ENCODE measurements around the gene CDKL1. TPM values are rescaled to one million over a fixed set of nuclear protein-coding genes. Genes with fewer than 3 reads are reported as not detected.

CDKL1 gene
- polyA plus RNA-seq, 3 donors = 1.2 to 2.5 (median 1.3) TPM

- TF ChIP-seq, protein P1, sequence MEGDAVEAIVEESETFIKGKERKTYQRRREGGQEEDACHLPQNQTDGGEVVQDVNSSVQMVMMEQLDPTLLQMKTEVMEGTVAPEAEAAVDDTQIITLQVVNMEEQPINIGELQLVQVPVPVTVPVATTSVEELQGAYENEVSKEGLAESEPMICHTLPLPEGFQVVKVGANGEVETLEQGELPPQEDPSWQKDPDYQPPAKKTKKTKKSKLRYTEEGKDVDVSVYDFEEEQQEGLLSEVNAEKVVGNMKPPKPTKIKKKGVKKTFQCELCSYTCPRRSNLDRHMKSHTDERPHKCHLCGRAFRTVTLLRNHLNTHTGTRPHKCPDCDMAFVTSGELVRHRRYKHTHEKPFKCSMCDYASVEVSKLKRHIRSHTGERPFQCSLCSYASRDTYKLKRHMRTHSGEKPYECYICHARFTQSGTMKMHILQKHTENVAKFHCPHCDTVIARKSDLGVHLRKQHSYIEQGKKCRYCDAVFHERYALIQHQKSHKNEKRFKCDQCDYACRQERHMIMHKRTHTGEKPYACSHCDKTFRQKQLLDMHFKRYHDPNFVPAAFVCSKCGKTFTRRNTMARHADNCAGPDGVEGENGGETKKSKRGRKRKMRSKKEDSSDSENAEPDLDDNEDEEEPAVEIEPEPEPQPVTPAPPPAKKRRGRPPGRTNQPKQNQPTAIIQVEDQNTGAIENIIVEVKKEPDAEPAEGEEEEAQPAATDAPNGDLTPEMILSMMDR (IDR thresholded peaks at IDR 0.05) = peak; percentile 30
- Histone ChIP-seq H3K27ac (ENCODE audit: low read depth in 1 of 2, low read length in 2 of 2) (peak overlapping the region; percentile 88 to 89), H3K4me2 (replicated peaks; ENCODE audit: extremely low read depth, low read length, poor library complexity, severe bottlenecking) (peak overlapping the region; percentile 93), H4K20me1 (ENCODE audit: insufficient read depth, low read length) (peaks cover 4% of the 10 kb centered on the region), H3K4me1 (ENCODE audit: control insufficient read depth in 1 of 2, insufficient read depth in 2 of 2, low read length in 2 of 2) (peaks cover 18 to 25% of the 10 kb centered on the region in 2 donors), H3K36me3 (replicated peaks in 1 of 2; ENCODE audit: control insufficient read depth in 1 of 2, insufficient read depth in 2 of 2, low read length in 2 of 2) (peaks cover 0 to 6% of the 10 kb centered on the region in 2 donors), H2AFZ (ENCODE audit: insufficient read depth, low read depth, low read length, poor library complexity, severe bottlenecking) (peak overlapping the region; percentile 97), H3K9ac (ENCODE audit: insufficient read depth, low read length, poor library complexity, severe bottlenecking) (peak overlapping the region; percentile 70), H3K27me3 (ENCODE audit: control insufficient read depth in 2 of 2, insufficient read depth in 2 of 2, low read length in 2 of 2) (no peaks in the 10 kb centered on the region), H3K4me3 (replicated peaks in 1 of 3; ENCODE audit: low read depth in 2 of 3, low read length in 3 of 3) (peak overlapping the region; percentile 69 to 91 (median 72)), H3K79me2 (ENCODE audit: insufficient read depth, low read length) (peaks cover 30% of the 10 kb centered on the region), H3K9me3 (replicated peaks in 1 of 2; ENCODE audit: control insufficient read depth in 1 of 2, insufficient read depth in 1 of 2, low read length in 2 of 2) (no peaks in the 10 kb centered on the region)
- Mint-ChIP-seq H3K36me3 (peaks cover 13 to 15% of the 10 kb centered on the region in 2 donors), H3K9me3 (peaks cover 0 to 6% (median 2%) of the 10 kb centered on the region in 7 donors), H3K27me3 (ENCODE audit: low read depth in 3 of 3) (peaks cover 0 to 3% (median 0%) of the 10 kb centered on the region in 3 donors), H3K4me1 (peaks cover 16% of the 10 kb centered on the region), H3K27ac (peak overlapping the region in 6 of 7 donors; percentile 30 to 98 (median 74)), H3K4me3 (peak overlapping the region; percentile 89 to 96)
- intact Hi-C loops (cut with micrococcal nuclease) = loop anchor here in 1 of 2 donors (5.0 to 10.0 kb wide), 2 partner anchors 77 to 221 kb away; partner anchors contain the start of genes MAP4K5 and SOS2
- no peak for DNase-seq
- WGBS (ENCODE audit: insufficient coverage) = 3% methylated on average over 12 of the region's 18 CpGs
Measured at GRCh38 chr14:50311337-50311971, 85.2 kb downstream of the CDKL1 start.

DNA sequence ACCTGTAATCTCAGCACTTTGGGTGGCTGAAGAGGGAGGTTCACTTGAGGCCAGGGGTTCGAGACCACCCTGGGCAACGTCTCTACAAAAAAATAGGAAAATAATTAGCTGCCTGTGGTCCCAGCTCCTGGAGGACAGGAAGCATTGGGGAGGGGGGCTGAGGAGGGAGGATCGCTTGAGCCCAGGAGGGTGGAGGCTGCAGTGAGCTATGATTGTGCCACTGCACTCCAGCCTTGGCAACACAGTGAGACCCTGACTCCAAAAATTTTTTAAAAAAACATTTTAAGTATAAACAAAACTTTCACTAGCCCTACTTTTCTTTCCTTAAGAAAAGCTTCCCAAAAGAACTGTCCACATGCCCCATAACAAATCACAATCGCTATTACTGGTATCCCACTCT is 86.2 kb downstream of the CDKL1 start:
- no peak overlapping the region for H3K9ac ChIP-seq (ENCODE audit: insufficient read depth, low read length, poor library complexity, severe bottlenecking)
- no peak overlapping the region for H3K4me2 ChIP-seq (replicated peaks; ENCODE audit: extremely low read depth, low read length, poor library complexity, severe bottlenecking)
- Mint-ChIP-seq H3K4me3 (no peak overlapping the region), H3K27me3 (ENCODE audit: low read depth in 3 of 3) (peaks cover 0 to 3% (median 0%) of the 10 kb centered on the region in 3 donors), H3K9me3 (peaks cover 0 to 6% (median 2%) of the 10 kb centered on the region in 7 donors), H3K4me1 (peaks cover 16% of the 10 kb centered on the region), H3K36me3 (peaks cover 5 to 12% of the 10 kb centered on the region in 2 donors), H3K27ac (no peak overlapping the region)
- H3K27ac ChIP-seq (ENCODE audit: low read depth in 1 of 2, low read length in 2 of 2) = no peak overlapping the region
- TF ChIP-seq, protein P1 (IDR thresholded peaks at IDR 0.05) = no peak
- H4K20me1 ChIP-seq (ENCODE audit: insufficient read depth, low read length) = peaks cover 4% of the 10 kb centered on the region
- peaks cover 0 to 6% of the 10 kb centered on the region in 2 donors for H3K36me3 ChIP-seq (replicated peaks in 1 of 2; ENCODE audit: control insufficient read depth in 1 of 2, insufficient read depth in 2 of 2, low read length in 2 of 2)
- DNase-seq = no peak
- no peak overlapping the region for H3K4me3 ChIP-seq (replicated peaks in 1 of 3; ENCODE audit: low read depth in 2 of 3, low read length in 3 of 3)
- peaks cover 18 to 25% of the 10 kb centered on the region in 2 donors for H3K4me1 ChIP-seq (ENCODE audit: control insufficient read depth in 1 of 2, insufficient read depth in 2 of 2, low read length in 2 of 2)
- H3K79me2 ChIP-seq (ENCODE audit: insufficient read depth, low read length) = peaks cover 30% of the 10 kb centered on the region
- WGBS (ENCODE audit: insufficient coverage) = 100% methylated on average over 2 of the region's 4 CpGs
- no peak overlapping the region for H2AFZ ChIP-seq (ENCODE audit: insufficient read depth, low read depth, low read length, poor library complexity, severe bottlenecking)
- H3K27me3 ChIP-seq (ENCODE audit: control insufficient read depth in 2 of 2, insufficient read depth in 2 of 2, low read length in 2 of 2) = no peaks in the 10 kb centered on the region
- no peaks in the 10 kb centered on the region for H3K9me3 ChIP-seq (replicated peaks in 1 of 2; ENCODE audit: control insufficient read depth in 1 of 2, insufficient read depth in 1 of 2, low read length in 2 of 2)
- intact Hi-C loops (cut with micrococcal nuclease) = loop anchor here in 1 of 2 donors (5.0 to 10.0 kb wide), 2 partner anchors 76 to 222 kb away; partner anchors contain the start of genes MAP4K5 and SOS2
